Transverse colon (tissue), 4 donors: ENCODE data around the gene PPP1R27. TPM values are rescaled to one million over a fixed set of nuclear protein-coding genes. Genes with fewer than 3 reads are reported as not detected.

Experiments
- DNase-seq: peaks from one replicate; pipeline ENCODE4 v3.0.0-alpha.2; 2019
- H3K27ac ChIP-seq, 4 donors: fragments of 200-600 bp; sonication (generic); 2 replicates each; pipeline ENCODE4 v1.5.1; 2016 to 2018; ENCODE audit warnings: inconsistent platforms in 4 of 4
- H3K27me3 ChIP-seq: fragments of 200-600 bp; sonication (generic); 2 replicates; pipeline ENCODE4 v1.5.1; 2017; ENCODE audit warnings: inconsistent platforms
- H3K36me3 ChIP-seq, 4 donors: fragments of 200-600 bp; sonication (generic); 2 replicates each; pipeline ENCODE4 v1.5.1; 2017 to 2019; ENCODE audit warnings: inconsistent platforms in 4 of 4
- H3K4me1 ChIP-seq, 4 donors: fragments of 200-600 bp; sonication (generic); 2 replicates each; pipeline ENCODE4 v1.5.1; 2017 to 2020; ENCODE audit warnings: inconsistent platforms in 4 of 4
- H3K4me3 ChIP-seq, 4 donors: fragments of 200-600 bp; sonication (generic); 1 replicate in 1 of 4; 2 replicates in 3 of 4; pipeline versions ENCODE4 v1.5.1 to v1.6.1; 2017 to 2019; ENCODE audit warnings: inconsistent platforms in 4 of 4
- H3K9me3 ChIP-seq, 2 donors: fragments of 200-600 bp; sonication (generic); 2 replicates each; pipeline ENCODE4 v1.5.1; 2017 to 2019; ENCODE audit warnings: inconsistent platforms in 2 of 2
- EP300 ChIP-seq: sonication (generic); formaldehyde crosslinking; IDR thresholded peaks from one replicate; pipeline ENCODE4 v1.6.1; 2017; ENCODE audit warnings: antibody characterized with exemption, low read depth
- POLR2A ChIP-seq: fragments of 450-650 bp; IDR thresholded peaks from one replicate; pipeline ENCODE4 v1.6.1; 2016; ENCODE audit warnings: antibody characterized with exemption, mild to moderate bottlenecking, moderate library complexity
- POLR2AphosphoS5 ChIP-seq, 3 donors: sonication (generic); formaldehyde crosslinking; IDR thresholded peaks; one replicate each; pipeline ENCODE4 v1.6.1; 2016; ENCODE audit warnings: antibody characterized with exemption in 3 of 3
- WGBS, 2 donors: methylation state at CpG; one replicate each; pipeline ENCODE4 v1.1.5; 2018; ENCODE audit warnings: low coverage in 1 of 2; 5-methylcytosine and 5-hydroxymethylcytosine counted together
- in situ Hi-C, 4 donors: fragments of 200-750 bp; cut with MboI; loops; one replicate each; pipeline versions ENCODE4 v1.15.0 to v1.15.1; 2017; ENCODE audit warnings: low sequenced_read_pairs in 3 of 4, low pct_ligation_motif_present in 1 of 4, low pct_unique_long_range_greater_than_20kb in 1 of 4
- intact Hi-C: fragments of 100-400 bp; cut with DNase I; formaldehyde crosslinking; loops from one replicate; pipeline ENCODE4 v1.15.1; 2023; ENCODE audit warnings: low total_unique reads
- total RNA-seq, 4 donors: library from RNA; depleted of rRNA; stranded (reverse); fragments of >200 nt; gene quantifications; one replicate each; pipeline ENCODE4 v1.1.0, GENCODE V29; 2016
- TF ChIP-seq, protein P1 (sequence below), 5 experiments: fragments of 200-600 bp in 3 of 5; fragments of 450-650 bp in 2 of 5; sonication (generic) in 3 of 5; IDR thresholded peaks; 1 replicate in 2 of 5; 2 replicates in 3 of 5; pipeline ENCODE4 v1.5.1; 2016 to 2017; ENCODE audit warnings: antibody characterized with exemption in 5 of 5, inconsistent platforms in 3 of 5, mild to moderate bottlenecking in 2 of 5, moderate library complexity in 1 of 5

Gene PPP1R27
- total RNA-seq, 4 donors from 2014 or later = 0.68 TPM; not detected in 3

DNA sequence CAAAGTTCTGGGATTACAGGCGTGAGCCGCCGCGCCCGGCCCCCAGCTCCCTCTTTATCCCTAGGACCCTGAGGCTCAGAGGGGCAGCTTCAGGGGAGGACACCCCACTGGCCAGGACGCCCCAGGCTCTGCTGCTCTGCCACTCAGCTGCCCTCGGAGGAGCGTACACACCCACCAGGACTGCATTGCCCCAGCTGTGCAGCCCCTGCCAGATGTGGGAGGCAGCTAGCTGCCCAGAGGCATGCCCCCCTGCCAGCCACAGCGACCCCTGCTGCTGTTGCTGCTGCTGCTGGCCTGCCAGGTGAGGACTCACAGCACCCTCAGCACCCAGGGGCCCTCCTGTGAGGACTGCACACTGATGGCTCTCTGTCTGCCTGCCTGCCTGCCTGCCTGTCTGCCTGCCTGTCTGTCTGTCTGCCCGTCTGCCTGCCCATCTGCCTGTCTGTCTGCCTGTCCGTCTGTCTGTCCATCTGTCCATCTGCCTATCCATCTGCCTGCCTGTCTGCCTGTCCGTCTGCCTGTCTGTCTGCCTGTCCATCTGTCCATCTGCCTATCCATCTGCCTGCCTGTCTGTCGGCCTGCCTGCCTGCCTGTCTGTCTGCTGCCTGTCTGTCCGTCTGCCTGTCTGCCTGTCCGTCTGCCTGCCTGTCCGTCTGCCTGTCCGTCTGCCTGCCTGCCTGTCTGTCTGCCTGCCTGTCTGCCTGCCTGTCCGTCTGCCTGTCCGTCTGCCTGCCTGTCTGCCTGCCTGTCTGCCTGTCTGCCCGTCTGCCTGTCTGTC, 25.9 kb downstream of the PPP1R27 start:
- no peak for TF ChIP-seq EP300
- TF ChIP-seq, protein P1, sequence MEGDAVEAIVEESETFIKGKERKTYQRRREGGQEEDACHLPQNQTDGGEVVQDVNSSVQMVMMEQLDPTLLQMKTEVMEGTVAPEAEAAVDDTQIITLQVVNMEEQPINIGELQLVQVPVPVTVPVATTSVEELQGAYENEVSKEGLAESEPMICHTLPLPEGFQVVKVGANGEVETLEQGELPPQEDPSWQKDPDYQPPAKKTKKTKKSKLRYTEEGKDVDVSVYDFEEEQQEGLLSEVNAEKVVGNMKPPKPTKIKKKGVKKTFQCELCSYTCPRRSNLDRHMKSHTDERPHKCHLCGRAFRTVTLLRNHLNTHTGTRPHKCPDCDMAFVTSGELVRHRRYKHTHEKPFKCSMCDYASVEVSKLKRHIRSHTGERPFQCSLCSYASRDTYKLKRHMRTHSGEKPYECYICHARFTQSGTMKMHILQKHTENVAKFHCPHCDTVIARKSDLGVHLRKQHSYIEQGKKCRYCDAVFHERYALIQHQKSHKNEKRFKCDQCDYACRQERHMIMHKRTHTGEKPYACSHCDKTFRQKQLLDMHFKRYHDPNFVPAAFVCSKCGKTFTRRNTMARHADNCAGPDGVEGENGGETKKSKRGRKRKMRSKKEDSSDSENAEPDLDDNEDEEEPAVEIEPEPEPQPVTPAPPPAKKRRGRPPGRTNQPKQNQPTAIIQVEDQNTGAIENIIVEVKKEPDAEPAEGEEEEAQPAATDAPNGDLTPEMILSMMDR (IDR thresholded peaks at IDR 0.05) = no peak
- TF ChIP-seq POLR2AphosphoS5 (IDR thresholded peaks at IDR 0.05) = no peak
- no peak for TF ChIP-seq POLR2A
- Histone ChIP-seq H3K27ac (no peak overlapping the region), H3K36me3 (no peaks in the 10 kb centered on the region), H3K4me3 (no peak overlapping the region), H3K9me3 (no peaks in the 10 kb centered on the region), H3K4me1 (peaks cover 0 to 10% (median 5%) of the 10 kb centered on the region in 4 donors), H3K27me3 (peaks cover 76% of the 10 kb centered on the region)
- intact Hi-C loops (no loop called here), in situ Hi-C loops (no loop called here)
- no peak for DNase-seq
- 59 to 60% methylated on average over 7 to 20 of the region's 20 CpGs for WGBS, 2 donors

- H3K27me3 ChIP-seq = peaks cover 87% of the 10 kb centered on the region
- H3K27ac ChIP-seq = no peak overlapping the region
- H3K4me1 ChIP-seq = peaks cover 0 to 14% (median 8%) of the 10 kb centered on the region in 4 donors
- WGBS, 2 donors = 57% methylated on average over 13 of the region's 13 CpGs; no CpG with 5 or more reads in 1 of the 2 donors
- TF ChIP-seq EP300 (no peak), POLR2AphosphoS5 (IDR thresholded peaks at IDR 0.05) (no peak), POLR2A (no peak)
- TF ChIP-seq, protein P1 (IDR thresholded peaks at IDR 0.05) = no peak
- in situ Hi-C loops (no loop called here), intact Hi-C loops (no loop called here)
- H3K9me3 ChIP-seq = no peaks in the 10 kb centered on the region
- no peak overlapping the region for H3K4me3 ChIP-seq
- no peaks in the 10 kb centered on the region for H3K36me3 ChIP-seq
- DNase-seq = no peak
Measured at GRCh38 chr17:81807839-81808238, 27.0 kb downstream of the PPP1R27 start.

DNA sequence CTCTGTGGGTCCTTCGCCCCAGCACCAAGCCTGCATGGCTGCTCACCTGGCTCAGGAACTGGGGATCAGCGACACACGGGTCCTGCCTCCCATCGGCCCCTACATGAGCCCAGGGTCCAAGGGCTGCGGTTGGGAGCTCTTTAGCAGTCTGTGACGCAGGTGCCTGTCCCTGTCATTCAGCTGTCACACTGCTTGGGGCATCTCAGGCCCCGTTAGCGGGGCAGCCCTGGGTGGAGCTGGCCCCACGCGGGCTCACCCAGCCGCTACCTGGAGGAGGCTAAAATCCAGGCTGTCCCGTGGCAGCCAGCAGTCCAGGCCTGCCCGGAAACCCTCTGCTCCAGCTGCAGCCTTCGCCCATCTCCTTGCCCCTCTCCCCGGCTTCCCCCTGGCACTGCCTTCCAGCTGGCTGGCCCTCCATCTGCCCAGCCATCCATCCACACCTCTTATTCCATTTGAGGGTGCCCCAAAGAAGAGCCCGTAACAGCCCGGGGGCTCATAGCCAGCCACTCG, 27.6 kb downstream of the PPP1R27 start:
- intact Hi-C loops (no loop called here), in situ Hi-C loops (no loop called here)
- DNase-seq = no peak
- Histone ChIP-seq H3K9me3 (no peaks in the 10 kb centered on the region), H3K36me3 (no peaks in the 10 kb centered on the region), H3K4me3 (no peak overlapping the region), H3K27ac (no peak overlapping the region), H3K4me1 (peaks cover 0 to 14% (median 8%) of the 10 kb centered on the region in 4 donors), H3K27me3 (peaks cover 92% of the 10 kb centered on the region)
- no peak for TF ChIP-seq EP300
- 43% methylated on average over 15 of the region's 18 CpGs; no CpG with 5 or more reads in 1 of the 2 donors for WGBS, 2 donors

- no peaks in the 10 kb centered on the region for H3K36me3 ChIP-seq
- WGBS, 2 donors = 25% methylated on average over 20 of the region's 23 CpGs; no CpG with 5 or more reads in 1 of the 2 donors
- H3K4me1 ChIP-seq = peaks cover 0 to 14% (median 8%) of the 10 kb centered on the region in 4 donors
- TF ChIP-seq POLR2A = no peak
- H3K27me3 ChIP-seq = peaks cover 92% of the 10 kb centered on the region
- DNase-seq = no peak
- H3K9me3 ChIP-seq = no peaks in the 10 kb centered on the region
- in situ Hi-C loops (no loop called here), intact Hi-C loops (no loop called here)
- no peak overlapping the region for H3K27ac ChIP-seq
- no peak overlapping the region for H3K4me3 ChIP-seq
Measured at GRCh38 chr17:81806461-81807209, 28.2 kb downstream of the PPP1R27 start.
